Epithelial cell of proximal tubule (primary cell): ENCODE measurements around the gene OSBPL9. TPM values are rescaled to one million over a fixed set of nuclear protein-coding genes. Genes with fewer than 3 reads are reported as not detected.
A peak's percentile ranks its signal among the peaks of the same experiment; 100 is the strongest.
"Not testable (repeated sequence)": the region's sequence is repeated elsewhere in the genome, so short reads cannot be mapped to it uniquely, and the experiment has no call there.

Source experiments
- DNase-seq: peaks from one replicate; pipeline ENCODE4 v3.0.0-alpha.2; 2011; ENCODE audit warnings: low read depth
- H3K4me3 ChIP-seq: 2 replicates; pipeline ENCODE4 v1.5.1; 2011; ENCODE audit warnings: low read depth, mild to moderate bottlenecking, low read length
- CTCF ChIP-seq: conservative IDR thresholded peaks from 2 replicates; pipeline ENCODE4 v1.5.1; 2012; ENCODE audit warnings: low read depth, mild to moderate bottlenecking, low read length
- total RNA-seq: library from RNA; depleted of rRNA; stranded (reverse); fragments of >200 nt; gene quantifications from 2 replicates; pipeline ENCODE4 v1.2.3, GENCODE V29; 2015

OSBPL9 gene
- total RNA-seq, 1 donor from 2014 or later = 69.7 TPM

DNA sequence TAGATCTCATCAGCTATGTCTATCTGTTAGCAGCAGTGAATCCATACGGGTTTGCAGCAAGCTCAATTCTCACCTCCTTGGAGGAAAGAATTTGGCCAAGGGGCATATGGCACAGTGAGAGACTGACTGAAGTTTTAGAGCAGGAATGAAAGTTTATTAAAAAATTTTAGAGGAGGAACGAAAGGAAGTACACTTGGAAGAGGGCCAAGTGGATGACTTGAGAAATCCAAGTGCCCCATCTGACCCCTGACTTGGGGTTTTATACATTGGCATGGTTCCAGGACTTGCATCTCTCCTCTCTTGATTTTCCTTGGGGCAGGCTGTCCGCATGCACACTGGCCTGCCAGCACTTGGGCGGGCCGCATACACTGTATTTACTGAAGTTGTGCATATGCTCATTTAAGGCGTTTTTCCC lies 9.2 kb upstream of the OSBPL9 start:
- no peak for DNase-seq
- TF ChIP-seq CTCF = no peak
- no peak overlapping the region for H3K4me3 ChIP-seq

DNA sequence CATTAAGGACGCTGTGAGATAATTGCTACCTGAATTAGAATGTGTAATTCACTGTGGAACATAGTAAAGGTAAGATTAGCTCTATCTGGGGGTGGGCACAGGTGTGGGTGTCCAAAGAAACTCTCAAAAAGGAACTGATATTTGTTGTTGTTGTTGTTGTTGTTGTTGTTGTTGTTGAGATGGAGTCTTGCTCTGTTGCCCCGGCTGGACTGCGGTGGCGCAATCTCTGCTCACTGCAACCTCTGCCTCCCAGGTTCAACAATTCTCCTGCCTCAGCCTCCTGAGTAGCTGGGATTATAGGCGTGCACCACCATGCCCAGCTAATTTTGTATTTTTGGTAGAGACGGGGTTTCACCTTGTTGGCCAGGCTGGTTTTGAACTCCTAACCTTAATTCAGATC lies 6.8 kb upstream of the OSBPL9 start:
- DNase-seq = not testable (repeated sequence)

DNA sequence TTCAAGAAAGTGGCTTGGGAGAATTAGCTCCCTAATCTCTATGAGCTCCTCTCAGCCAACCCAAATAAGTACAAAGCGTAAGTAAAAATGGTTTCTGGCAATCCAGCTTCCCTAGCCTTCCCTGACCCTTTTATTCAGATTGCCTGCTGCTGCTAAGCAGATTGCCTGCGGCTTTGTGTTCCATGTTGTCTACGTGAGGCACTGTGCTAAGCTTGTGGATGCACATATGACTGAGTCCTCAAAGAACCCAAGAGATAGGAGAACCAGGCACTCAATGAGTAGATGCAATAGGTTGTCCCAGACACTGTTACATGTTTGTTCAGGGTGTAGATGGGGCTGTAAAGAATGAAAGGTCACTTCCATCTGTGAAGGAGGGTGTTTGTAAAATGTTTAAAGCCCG lies 6.3 kb upstream of the OSBPL9 start:
- no peak overlapping the region for H3K4me3 ChIP-seq
- TF ChIP-seq CTCF = no peak
- DNase-seq = no peak

More for the DNA sequence above, 6.8 kb upstream of the OSBPL9 start:
- not testable (repeated sequence) for H3K4me3 ChIP-seq

DNA sequence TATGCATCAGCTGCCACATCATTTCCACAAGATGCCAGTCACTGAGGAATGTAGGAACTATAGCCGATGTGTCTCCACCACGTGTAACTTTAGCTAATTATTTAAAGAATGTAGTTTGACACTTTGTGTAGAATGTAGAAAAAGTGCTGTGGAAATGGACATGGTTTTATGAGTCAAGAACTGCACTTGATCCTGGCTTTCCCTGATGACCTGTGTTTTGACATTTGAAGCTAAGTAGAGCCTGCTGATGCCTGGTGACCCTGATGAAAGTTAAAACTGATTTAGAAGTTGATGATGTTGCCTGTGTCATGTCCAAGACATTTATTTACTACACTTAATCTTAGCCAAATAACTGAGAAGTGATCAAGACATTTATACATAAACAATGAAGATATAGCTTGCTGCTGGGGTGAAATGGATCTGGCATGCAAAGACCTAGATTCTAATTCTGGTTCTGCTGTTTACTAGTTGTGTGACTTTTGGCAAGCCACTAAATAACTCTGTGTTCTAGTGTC lies 4.4 kb upstream of the OSBPL9 start:
- peak; percentile 84 for DNase-seq
- no peak overlapping the region for H3K4me3 ChIP-seq

DNA sequence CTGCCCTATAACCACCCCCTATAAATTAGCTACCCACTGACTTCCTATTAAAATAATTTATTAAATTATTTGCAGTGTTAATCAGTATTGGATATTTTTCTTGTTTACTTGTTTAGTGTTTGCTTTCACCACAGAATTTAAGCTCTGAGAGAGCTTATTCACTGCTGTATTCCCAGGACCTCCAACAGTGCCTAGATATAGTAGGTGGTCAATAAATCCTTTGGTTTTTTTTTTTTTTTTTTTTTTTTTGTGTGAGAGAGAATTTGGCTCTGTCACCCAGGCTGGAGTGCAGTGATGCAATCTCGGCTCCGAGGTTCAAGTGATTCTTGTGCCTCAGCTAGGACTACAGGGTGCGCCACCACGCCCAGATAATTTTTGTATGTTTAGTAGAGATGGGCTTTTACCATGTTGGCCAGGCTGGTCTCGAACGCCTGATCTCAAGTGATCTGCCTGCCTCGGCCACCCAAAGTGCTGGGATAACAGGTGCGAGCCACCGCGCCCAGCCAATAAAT lies 1.1 kb upstream of the OSBPL9 start:
- no peak for DNase-seq
- TF ChIP-seq CTCF = no peak
- H3K4me3 ChIP-seq = no peak overlapping the region

More for the DNA sequence above, 4.4 kb upstream of the OSBPL9 start:
- no peak for TF ChIP-seq CTCF

GRCh38 chr1:51616490-51616889 lies 402 bp upstream of the OSBPL9 start:
- no peak for TF ChIP-seq CTCF
- DNase-seq = no peak
- peak overlapping the region; percentile 84 for H3K4me3 ChIP-seq

GRCh38 chr1:51618715-51619114 lies 1.8 kb downstream of the OSBPL9 start:
- peak overlapping the region; percentile 3 for H3K4me3 ChIP-seq
- no peak for DNase-seq
- TF ChIP-seq CTCF = no peak
